CD4-positive, alpha-beta T cell treated with Interleukin-17A for 1 hour (primary cell): ENCODE data around the gene STYXL2.

Source experiments
- DNase-seq: peaks from one replicate; pipeline ENCODE4 v3.0.0-alpha.2; 2020

STYXL2 gene

GRCh38 chr1:167093846-167094516 is at the start of gene STYXL2:
Gene STYXL2 (plus strand): TSS chr1:167094075. CDS start chr1:167094850, 775 bp downstream.
- DNase-seq: no peak

DNA sequence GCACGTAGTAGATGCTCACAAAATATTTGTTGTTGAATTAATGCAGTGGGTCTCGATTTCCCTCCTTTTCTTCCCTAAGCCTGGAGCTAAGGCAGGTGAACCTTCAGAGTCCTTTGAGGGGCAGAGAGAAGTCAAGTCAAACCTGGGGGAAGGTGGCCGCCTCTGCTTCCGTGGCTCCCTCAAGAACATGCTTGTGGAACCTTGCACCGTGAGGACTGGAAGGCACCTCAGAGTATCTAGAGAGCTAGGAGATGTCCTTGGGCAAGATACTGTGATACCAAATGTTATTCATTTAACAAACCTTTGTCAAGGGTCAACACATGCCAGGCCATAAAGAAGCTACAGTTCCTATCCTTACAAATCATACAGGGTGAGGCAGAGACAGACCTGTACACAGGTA is 42.0 kb upstream of the STYXL2 start:
- no peak for DNase-seq

- no peak for DNase-seq
These were observed 41.5 kb upstream of the STYXL2 start for GRCh38 chr1:167052389-167052788.

DNA sequence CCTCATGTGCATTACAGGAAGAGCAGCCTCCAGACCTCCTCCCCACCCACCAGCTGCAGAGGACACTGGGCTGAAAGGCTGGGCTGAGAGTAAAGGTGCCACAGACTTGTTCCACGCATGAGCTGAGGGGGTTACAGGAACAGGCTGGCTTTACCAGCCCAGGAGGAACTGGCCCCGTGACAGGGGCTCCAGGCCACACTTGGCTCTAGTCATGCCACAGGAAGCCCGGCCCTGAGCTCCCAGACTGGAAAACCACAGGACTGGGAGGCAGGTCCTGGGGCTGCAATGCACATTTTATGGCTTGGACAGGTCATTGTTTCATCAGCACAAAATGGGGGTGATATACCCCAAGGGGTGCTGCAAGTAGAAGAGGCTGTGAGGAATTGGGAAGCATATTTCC is 39.3 kb upstream of the STYXL2 start:
- no peak for DNase-seq

DNA sequence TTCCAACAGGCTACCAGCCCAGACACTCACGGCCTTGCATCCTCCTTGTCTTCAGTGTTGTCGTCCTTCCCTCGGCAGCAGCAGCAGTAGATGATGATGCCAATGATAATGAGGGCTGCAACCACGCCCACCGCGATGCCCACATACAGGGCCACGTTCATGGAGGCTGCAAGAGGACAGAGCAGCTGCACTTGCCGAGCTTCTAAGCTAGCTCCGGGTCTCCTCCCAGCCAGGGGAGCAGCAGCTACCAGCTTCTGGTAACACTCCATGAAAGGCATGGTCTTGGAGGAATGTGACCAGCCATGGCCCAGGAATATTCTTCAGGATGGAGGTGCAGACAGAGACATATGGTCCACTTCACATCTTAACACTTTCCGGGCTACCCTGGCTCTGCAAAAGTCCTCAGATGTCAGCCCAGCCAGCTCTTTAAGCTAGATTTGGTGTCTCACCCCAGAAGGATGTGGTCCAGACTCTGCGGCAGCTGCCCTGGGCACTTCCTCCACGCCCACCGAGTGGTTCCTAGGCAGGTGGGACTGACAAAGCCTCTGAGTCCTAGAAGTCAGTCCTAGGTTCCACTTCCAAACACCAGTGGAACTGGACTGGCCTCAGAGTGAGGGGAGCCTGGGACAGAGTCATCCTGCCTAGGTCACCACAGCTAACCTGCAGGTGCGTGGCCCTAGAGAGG is 38.8 kb upstream of the STYXL2 start:
- DNase-seq: no peak

DNA sequence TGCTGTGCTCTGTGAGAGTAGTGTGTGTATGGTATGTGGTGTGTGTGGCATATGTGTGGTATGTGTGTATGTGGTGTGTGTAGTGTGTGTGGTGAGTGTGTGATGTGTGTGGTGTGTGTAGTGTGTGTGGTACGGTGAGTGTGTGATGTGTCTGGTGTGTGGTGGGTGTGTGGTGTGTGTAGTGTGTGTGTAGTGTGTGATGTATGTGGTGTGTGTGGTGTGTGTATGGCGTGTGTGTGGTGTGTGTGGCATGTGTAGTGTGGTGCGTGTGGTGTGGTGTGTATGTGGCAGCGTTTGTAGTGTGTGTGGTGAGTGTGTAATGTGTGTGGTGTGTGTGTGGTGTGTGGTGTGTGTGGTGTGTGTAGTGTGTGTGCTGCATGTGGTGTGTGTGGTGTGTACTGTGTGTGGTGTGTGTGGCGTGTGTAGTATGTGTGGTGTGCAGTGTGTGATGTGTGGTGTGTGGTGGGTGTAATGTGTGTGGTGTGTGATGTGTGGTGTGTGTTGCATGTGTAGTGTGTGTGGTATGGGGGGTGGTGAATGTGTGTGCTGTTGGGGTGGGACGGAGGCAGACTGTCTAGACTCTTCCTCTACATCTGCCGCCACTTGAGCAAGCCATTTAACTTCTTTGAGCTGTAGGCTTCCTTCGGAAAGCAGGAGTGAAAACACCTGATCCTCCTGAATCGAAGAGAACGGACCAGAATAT is 37.2 kb upstream of the STYXL2 start:
- DNase-seq: no peak

GRCh38 chr1:167057241-167057688 is 36.6 kb upstream of the STYXL2 start:
- peak; percentile 5 for DNase-seq

DNA sequence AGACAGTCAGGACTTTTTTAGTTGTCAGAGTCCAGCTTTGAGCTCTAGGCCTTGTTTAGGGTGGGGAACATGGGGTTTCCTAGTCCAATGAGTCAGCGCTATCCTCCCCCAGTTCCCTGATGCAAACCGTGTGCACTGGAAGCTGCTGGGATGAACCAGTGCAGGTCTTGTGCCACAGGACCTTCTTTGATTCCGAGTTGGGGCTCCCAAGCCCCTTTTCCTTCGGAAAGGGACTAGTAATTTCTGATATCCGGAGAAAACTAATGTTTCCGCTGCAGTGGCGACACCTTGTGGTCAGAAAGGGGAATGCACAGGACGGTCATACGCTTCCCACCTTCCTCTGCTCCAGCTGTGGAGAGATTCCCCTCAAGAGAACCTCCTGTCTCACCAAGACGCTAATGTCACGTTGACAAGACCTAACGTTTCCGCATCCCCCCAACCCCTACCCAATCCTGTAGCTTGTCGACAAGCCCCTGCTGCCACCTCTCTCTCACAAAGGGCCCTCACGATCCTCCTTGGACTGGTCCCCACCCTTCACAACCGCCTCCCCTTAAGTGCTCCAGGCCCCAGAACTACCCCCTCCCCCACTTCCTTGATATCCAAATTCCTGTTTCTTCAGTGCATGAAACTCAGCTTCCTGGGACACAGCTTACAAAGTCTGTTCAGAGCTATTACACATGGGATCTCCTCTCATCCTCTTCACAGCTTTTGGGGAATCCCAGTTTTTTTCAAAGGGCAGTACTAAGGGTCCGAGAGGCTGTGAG is 34.6 kb upstream of the STYXL2 start:
- peak; percentile 71 for DNase-seq

GRCh38 chr1:167059809-167060107 is 34.1 kb upstream of the STYXL2 start:
- DNase-seq: no peak

DNA sequence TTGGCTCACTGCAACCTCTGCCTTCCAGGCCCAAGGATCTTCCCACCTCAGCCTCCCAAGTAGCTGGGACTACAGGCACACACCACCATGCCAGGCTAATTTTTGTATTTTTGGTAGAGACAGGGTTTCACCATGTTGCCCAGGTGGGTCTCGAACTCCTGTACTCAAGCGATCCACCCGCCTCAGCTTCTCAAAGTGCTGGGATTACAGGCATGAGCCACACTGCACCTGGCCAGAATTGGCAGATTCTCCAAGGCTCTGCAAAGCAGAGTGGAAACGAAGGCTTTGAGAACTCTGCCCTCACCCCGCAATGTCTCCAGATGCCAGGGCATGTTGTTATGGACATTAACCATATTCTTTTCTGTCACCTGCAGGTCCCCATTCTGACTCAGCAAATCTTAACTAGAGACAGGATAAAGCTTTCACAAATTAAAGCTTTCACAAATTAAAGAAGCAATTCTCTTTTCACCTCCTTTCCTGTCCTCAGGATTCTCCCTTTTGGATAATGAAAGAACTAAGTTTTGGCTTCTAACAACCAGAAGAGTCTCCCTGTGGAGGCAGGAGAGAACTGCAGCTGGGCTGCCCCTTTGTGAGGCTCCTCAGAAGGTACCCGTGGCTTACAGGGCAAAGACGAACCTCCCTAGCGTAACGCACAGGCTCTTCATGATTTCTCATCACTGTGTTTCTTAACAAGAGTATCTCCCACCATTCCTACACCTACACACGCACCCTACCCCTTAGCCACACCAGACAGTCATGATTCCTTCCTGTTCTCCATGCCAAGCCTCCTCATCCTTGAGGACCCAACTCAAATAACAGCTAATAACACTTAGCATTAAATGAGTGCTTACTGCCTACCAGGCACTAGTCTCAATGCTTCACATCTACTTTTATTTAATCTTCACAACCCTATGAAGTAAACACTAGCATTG is 33.5 kb upstream of the STYXL2 start:
- no peak for DNase-seq

GRCh38 chr1:167061073-167061464 is 32.8 kb upstream of the STYXL2 start:
- no peak for DNase-seq

DNA sequence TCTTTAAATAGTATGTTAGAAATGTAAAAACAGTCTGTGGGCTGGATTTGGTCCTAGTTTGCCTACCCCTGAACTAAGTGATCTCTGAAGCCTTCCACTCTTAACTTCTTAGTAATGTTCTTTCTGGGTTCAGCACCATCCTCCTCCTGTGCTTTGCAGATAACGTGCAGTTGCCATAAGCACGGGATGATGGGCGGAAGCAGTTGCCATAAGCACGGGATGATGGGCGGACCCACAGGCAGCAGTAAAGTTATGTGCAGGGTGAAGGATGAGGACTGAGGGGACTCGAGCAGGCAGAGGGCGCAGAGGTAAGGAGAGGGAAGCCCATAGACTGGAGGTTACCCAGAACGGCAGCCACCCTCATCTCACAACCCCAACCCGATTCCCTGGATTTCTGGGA is 29.3 kb upstream of the STYXL2 start:
- no peak for DNase-seq

- no peak for DNase-seq
These were observed 28.4 kb upstream of the STYXL2 start for GRCh38 chr1:167065471-167065870.

DNA sequence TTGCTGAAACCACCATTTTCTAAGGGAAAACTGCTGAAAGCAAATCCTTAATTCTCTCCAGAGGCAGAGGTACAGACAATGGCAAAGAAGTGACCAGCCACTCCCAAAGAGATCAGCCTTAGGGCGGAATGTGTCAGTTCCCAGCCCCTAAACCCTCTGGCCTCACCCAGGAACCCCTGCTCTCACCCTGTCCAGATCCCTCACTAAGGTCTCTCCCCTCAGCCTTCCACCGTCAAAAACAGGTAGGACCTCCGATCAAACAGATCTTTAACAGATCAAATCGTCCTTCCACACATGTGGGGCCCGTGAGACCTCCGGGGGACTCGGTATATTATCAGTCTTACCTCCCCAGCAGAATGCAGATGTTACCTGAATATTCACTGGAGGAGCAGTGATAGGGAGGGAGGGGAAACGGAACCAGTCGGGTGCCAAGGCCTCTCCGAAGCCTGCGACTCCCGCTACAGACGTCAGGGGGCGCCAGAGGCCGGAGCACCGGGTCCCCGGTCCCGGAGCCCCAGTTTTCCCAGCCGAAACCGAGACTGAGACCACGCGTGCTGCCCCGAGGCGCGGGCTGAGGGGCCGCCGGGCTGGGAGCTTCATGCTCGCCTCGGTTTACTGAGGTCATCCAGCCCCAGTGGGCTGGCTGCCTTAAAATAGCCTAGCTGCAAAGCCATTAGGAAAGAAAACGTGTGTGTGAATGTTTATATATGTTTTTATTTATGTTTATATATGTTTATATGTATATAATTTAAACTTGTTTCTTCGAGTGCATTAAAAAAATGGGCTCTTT is 27.3 kb upstream of the STYXL2 start:
- peak; percentile 80 for DNase-seq

DNA sequence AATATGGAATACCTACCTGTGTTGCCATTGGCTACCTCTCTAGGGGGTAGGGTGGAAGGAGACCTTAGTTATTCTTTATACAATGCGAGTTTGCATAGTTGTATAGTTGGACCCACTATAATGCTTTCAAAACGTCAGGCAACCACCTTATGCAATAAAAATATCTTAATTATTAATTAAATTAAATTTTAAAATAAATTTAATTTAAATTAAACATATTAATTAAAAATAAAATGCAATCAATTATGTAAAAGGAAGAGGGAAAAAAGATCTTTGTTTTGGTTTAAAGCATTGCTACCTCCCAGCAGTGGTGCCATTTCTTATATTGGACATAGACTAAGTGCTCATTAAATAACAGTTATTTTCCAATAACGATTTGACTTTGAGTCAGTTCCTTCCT is 26.0 kb upstream of the STYXL2 start:
- DNase-seq: no peak

DNA sequence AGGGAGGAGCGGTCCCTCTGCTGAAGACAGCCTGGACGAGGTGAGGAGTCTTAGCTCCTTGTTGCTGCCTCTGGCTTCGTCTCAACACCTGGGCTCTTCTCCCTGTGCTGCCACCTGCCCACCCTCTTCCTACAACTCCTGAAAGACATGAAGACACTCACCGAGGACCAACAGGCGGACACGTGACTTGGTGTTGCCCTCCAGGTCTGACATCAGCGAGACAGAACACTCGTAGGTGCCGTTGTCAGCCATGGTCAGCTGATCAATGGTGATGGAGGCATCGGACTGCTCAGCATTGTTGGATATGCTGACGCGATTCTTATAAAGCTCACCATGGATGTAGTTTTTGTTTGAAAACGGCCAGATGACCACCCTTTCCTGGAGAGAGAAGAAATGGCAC is 25.1 kb upstream of the STYXL2 start:
- no peak for DNase-seq

- no peak for DNase-seq
These were observed 22.6 kb upstream of the STYXL2 start for GRCh38 chr1:167071286-167071685.

- peak; percentile 18 for DNase-seq
These were observed 17.7 kb upstream of the STYXL2 start for GRCh38 chr1:167076136-167076710.

- DNase-seq: no peak
These were observed 16.6 kb upstream of the STYXL2 start for GRCh38 chr1:167077128-167077867.

DNA sequence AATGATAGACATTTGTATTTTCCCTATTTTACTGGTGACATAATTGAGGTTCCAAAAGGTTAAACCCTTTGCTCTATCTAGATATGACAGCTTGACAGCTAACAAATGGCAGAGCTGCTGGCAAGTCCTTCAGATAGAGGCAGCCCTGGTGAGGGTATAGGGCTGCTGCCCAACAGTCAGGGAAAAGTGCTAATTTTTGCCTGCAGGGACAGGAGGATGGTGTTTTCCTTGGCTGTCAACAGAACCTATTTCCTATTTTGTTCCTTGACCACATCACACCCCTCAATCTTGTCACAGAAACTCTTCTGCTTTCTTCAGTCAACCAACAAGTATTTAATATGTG is 16.0 kb upstream of the STYXL2 start:
- no peak for DNase-seq
